HG02884 (cell line): ENCODE measurements around the gene FGF7.
"Not testable (repeated sequence)": the region's sequence is repeated elsewhere in the genome, so short reads cannot be mapped to it uniquely, and the experiment has no call there.

Experiments
- ATAC-seq: cut with Tn5 transposase; IDR thresholded peaks from one replicate; pipeline ENCODE4 v1.9.1; 2021; ENCODE audit warnings: mild to moderate bottlenecking, moderate library complexity; ENCODE audit not compliant: unreplicated experiment

Gene FGF7

DNA sequence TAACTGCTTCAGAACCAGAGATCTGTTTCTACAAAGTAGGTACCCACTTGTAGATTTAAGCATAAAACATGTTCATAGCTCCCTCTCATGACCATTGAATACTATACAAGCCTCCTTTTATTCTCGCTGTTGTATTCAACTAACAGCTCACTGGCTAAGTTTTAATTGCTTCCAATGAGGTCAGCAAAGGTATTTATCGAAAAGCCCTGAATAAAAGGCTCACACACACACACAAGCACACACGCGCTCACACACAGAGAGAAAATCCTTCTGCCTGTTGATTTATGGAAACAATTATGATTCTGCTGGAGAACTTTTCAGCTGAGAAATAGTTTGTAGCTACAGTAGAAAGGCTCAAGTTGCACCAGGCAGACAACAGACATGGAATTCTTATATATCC is at the start of gene FGF7:
FGF7 (plus strand) TSS at position 222 of the 400 bp plus-strand sequence. CDS start 1,056 bp downstream, outside the sequence.
- no peak for ATAC-seq

DNA sequence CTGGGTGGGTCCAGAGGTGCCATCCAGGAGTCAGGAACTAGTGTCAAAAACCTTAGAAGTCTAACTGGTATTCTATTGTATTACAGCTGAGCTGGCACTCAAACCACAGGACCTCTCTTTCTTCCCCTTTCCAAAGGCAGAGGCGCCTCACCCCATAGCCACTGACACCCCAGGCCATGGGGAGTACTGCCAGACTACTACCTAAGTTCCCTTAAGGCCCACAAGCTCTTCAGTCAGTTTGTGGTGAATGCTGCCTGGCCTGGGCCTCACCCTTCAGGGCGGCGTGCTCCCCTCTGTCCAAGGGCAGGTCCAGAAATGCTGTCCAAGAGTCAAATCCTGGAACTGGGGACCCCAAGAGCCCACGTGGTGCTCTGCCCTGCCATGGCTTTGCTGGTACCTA is 43.0 kb upstream of the FGF7 start:
- no peak for ATAC-seq

- no peak for ATAC-seq
These were observed 42.1 kb upstream of the FGF7 start for GRCh38 chr15:49380912-49381311.

- ATAC-seq: no peak
These were observed 40.6 kb upstream of the FGF7 start for GRCh38 chr15:49382394-49382793.

DNA sequence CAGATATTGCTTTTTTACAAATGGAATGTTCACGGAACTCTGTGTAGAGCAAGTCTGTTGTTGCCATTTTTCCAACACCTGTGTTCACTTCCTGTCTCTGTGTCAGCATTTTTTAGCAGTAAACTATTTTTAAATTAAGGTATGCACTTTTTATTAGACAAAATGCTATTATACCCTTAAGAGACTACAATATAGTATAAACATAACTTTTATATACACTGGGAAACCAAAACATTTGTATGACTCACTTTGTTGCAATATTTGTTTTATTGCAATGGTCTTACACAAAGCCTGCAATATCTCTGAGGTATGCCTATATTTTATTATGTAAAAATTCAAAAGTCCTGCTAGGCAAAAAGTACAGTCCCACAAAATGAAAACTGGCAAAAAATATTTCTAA is 39.8 kb upstream of the FGF7 start:
- ATAC-seq: no peak

DNA sequence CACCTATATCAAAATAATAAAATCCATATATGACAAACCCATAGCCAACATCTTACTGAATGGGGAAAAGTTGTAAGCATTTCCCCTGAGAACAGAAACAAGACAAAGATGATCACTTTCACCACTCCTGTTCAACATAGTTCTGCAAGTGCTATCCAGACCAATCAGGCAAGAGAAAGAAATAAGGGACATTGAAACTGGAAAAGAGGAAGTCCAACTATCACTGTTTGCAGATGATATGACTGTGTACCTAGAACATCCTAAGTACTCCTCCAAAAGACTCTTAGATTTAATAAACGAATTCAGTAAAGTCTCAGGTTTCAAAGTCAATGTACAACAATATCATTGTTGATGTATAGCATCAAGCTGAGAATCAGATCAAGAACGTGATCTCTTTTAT is 35.6 kb upstream of the FGF7 start:
- ATAC-seq: no peak

- ATAC-seq: not testable (repeated sequence)
These were observed 20.3 kb upstream of the FGF7 start for GRCh38 chr15:49402515-49403296.

DNA sequence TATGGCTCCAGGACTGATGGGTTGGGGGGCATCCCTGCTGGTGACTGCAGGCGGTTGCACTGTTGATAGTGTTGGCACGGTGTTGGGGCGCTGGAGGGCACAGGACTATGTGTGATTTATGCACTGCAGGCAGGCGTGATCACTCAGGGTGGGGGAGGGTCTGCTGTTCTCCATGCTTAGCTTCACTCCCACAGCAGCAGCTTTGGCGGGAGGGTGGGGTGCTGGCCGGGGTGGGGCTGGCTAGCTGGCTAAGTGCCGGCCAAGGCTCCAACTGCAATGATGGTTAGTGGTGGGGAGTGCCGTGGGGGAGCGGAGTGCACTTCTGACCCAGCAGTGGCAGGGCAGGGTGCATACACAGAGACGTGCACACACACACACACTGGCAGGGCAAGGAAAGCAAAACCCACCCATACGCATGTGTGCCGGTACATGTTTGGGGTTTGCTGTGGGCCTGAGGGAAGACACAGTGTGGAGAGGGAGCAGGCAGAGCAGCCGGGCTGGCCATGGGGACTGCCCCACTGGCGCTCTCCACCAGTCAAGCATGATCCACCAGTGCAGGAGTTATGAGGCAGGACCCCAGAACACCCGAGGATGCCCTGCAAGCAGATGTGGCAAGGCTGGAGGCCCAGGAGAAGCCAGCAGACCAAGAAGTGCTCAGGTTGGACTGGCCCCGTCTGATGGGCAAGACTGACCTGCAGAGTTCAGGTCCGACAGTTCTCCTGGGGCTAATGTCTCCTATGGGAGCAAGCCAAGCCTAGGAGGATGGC is 16.5 kb upstream of the FGF7 start:
- ATAC-seq: no peak

DNA sequence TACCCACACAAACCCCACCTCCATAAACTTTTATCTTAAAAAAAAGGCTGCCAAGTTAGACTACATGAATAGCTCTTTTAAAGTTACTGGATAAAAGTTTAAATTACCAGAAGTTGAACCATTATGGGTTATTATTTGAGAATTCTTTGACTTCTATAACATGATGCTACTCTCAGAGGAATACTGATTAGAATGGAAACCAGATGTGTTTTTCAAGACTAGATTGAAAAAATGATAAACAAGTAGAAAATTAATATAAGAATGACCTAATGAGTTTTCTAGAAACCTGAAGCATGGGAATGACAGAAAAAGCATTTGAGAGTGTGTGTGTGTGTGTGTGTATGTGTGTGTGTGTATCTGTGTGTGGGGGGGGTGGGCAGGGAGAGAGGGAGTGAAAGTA is 12.4 kb upstream of the FGF7 start:
- no peak for ATAC-seq

GRCh38 chr15:49412797-49413196 is 10.2 kb upstream of the FGF7 start:
- ATAC-seq: no peak

GRCh38 chr15:49415149-49415548 is 7.9 kb upstream of the FGF7 start:
- no peak for ATAC-seq

- no peak for ATAC-seq
These were observed 7.4 kb upstream of the FGF7 start for GRCh38 chr15:49415638-49416037.

GRCh38 chr15:49418811-49419210 is 4.2 kb upstream of the FGF7 start:
- no peak for ATAC-seq

DNA sequence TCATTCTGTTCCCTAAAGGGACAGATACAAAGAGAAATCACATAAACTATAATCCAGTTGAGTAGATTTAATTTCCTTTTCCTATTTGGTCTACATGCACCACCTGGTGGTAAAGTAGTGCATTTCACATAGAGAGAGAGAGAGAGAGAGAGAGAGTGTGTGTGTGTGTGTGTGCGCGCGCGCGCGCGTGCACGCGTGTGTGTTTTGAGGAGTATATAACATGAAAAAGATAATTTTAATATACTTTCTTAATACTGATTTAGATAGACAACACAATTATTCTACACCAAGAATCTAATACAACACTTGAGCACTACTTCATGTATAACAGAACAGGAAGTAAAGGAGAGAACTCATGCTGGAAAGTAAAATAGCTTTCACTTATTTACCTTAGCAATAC is 1.1 kb upstream of the FGF7 start:
- ATAC-seq: no peak

DNA sequence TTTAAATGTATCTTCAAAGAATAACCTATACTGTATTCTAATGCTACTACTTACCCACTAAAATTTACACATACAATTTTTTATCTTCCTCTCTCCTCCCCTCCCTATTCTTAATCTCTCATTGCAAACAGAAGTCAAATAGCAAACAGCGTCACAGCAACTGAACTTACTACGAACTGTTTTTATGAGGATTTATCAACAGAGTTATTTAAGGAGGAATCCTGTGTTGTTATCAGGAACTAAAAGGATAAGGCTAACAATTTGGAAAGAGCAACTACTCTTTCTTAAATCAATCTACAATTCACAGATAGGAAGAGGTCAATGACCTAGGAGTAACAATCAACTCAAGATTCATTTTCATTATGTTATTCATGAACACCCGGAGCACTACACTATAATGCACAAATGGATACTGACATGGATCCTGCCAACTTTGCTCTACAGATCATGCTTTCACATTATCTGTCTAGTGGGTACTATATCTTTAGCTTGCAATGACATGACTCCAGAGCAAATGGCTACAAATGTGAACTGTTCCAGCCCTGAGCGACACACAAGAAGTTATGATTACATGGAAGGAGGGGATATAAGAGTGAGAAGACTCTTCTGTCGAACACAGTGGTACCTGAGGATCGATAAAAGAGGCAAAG is 984 bp downstream of the FGF7 start:
- ATAC-seq: no peak

DNA sequence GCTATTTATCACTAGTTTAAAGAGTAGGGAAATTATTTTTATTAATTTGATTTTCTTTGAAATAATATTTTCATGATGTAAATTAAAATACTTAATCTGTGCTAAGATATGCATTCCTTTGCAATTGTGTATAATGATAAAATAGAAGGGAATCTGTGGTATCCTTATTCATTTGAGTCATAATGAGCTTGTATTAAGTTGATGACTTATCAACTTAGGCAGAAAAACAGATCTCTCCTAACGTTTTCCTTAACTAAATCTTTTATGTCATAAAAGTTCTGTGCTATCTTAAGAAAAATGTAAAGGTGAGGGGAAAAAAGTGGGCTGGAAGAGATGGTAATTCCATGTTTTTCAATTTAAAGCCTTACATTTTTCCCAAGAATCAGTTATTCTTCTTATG is 1.9 kb downstream of the FGF7 start:
- no peak for ATAC-seq

DNA sequence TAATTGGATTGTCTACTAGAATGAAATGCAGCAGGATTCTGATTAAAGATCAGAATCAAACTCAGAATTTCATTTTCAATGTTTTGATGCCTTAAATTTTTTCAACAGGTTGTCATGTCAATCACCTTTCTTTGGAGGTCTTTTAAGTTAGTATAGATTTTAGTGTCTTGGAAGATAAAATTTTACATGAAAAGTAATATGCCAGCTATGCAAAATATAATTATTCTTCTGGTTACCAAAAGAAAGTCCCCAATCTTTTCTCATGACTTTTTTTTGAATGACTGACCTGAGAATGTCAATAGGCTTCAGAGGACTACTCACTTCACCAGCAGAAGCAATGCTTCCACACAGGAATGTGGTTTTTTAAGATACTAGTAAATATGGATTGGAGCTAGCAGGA is 4.3 kb downstream of the FGF7 start:
- ATAC-seq: no peak

DNA sequence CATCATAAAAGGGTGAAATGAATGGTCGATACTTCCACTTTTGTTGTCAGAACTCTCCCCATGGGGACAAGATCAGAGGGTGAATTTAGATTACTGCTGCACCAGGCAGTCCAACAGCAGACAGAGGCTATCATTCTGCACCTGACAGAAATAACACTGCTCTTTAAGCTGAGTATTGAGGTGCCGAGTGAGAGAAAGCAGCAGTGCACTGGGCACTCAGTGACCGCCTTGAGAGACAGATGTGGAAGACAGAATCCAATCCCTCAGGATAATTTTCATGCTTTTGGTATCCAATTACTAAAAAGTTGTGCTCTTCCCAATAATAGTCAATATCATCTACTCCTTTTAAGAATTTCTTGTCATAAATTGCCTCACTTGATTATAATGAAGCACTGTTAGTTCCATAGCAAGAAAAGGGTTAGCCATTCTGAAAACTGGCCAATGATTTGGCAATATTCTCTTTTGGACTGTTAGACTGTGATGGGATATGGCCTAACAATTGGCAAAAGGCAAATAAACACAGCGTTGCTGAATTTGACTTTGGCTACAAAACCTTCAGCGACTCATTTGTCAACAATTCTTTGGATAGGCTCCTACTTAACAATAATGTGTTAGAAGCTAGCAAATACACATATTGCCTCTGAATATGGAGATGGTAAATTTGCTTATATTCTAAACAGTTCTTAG is 5.5 kb downstream of the FGF7 start:
- no peak for ATAC-seq

GRCh38 chr15:49430046-49430445 is 7.0 kb downstream of the FGF7 start:
- no peak for ATAC-seq

DNA sequence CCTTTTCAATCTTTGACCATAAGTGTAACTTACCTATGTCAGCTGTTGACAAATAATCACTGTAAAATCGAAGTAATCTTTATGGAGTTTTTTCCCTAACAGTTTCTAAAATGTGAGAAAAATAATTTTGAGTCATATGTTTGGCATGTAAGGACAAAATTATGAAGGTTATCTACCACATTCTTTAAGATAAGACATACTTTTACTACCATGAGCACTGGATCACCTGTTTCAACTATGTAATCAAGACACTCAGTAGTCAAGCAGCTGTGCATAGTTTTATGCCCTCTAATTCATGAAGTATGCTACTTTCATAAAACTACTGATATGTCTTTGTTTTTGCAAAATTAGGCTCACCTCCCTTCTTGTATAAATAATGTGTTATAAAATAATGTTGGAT is 12.1 kb downstream of the FGF7 start:
- no peak for ATAC-seq

DNA sequence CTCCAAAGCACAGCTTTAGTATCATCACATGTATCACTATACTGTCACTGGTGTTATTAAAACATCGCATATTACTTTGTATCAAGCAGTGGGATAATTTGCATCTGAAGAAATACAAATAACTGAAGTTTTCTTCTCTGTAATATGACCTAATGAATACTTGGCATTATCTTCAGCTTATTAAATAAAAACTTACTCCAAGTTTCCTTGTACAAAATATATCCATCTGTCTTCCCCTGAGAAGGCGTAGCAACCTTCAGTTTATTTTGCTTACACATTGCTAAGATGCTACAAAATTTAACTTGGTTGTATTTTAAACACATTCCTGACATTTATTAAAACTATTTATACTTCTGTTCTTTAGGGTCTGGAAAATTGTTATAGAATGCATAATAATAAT is 13.7 kb downstream of the FGF7 start:
- no peak for ATAC-seq
